Endothelial cell of umbilical vein (primary cell): ENCODE results near the gene FARP1. TPM values are rescaled to one million over a fixed set of nuclear protein-coding genes. Genes with fewer than 3 reads are reported as not detected.

ENCODE experiments used
- BruUV-seq: library from RNA; stranded (reverse); fragments of 400-500 nt; replicated peaks from 2 replicates; lab custom pipeline; 2021; lab: Mats Ljungman, UMichigan
- CTCF ChIA-PET: fragments of 300-600, 350-600 bp; sonication (Branson Sonifier 250); formaldehyde crosslinking; loops from one replicate; lab custom pipeline; 2021; ENCODE audit warnings: antibody characterized with exemption, inconsistent platforms; lab: Charles Lee
- POLR2A ChIA-PET: fragments of 300-600, 350-600 bp; sonication (Branson Sonifier 250); formaldehyde crosslinking; loops from one replicate; lab custom pipeline; 2021; ENCODE audit warnings: antibody characterized with exemption, inconsistent platforms; lab: Charles Lee
- DNase-seq: peaks from one replicate; pipeline ENCODE4 v3.0.0-alpha.2; 2011; ENCODE audit warnings: low read depth, low spot score
- FAIRE-seq: peaks from 2 replicates; lab custom pipeline; 2011; peaks lifted over from hg19 to GRCh38; lab: Jason Lieb, UNC
- H2AFZ ChIP-seq: 2 replicates; pipeline ENCODE4 v1.6.0; 2012; ENCODE audit warnings: low read depth, low read length, control low read depth, inconsistent platforms
- H3K27ac ChIP-seq: 2 replicates; pipeline ENCODE4 v1.5.1; 2011; ENCODE audit warnings: low read depth, mild to moderate bottlenecking, control low read depth, low read length, moderate library complexity; ENCODE audit not compliant: insufficient read depth
- H3K27me3 ChIP-seq, 2 experiments: 2 replicates each; pipeline versions ENCODE4 v1.6.0 to v1.6.1; 2011; ENCODE audit warnings: low read length in 2 of 2, mixed read lengths in 1 of 2; ENCODE audit not compliant: control insufficient read depth in 2 of 2, insufficient read depth in 2 of 2
- H3K36me3 ChIP-seq, 2 experiments: 2 replicates in 1 of 2; 3 replicates in 1 of 2; pipeline ENCODE4 v1.5.1; 2011; ENCODE audit warnings: low read length in 2 of 2, mild to moderate bottlenecking in 1 of 2, moderate library complexity in 1 of 2; ENCODE audit not compliant: control insufficient read depth in 2 of 2, insufficient read depth in 2 of 2; ENCODE audit errors: extremely low read depth in 1 of 2
- H3K4me1 ChIP-seq: 3 replicates; pipeline ENCODE4 v1.5.1; 2011; ENCODE audit warnings: mild to moderate bottlenecking, low read length; ENCODE audit not compliant: control insufficient read depth, insufficient read depth; ENCODE audit errors: extremely low read depth
- H3K4me2 ChIP-seq: 2 replicates; pipeline ENCODE4 v1.6.1; 2011; ENCODE audit warnings: low read length, control low read depth, mixed read lengths; ENCODE audit not compliant: insufficient read depth
- H3K4me3 ChIP-seq, 3 experiments: fragments of 200-600 bp in 1 of 3; sonication (generic), shearing (Covaris generic) in 1 of 3; replicated peaks in 1 of 3; 2 replicates each; pipeline ENCODE4 v1.5.1; 2011 to 2016; ENCODE audit warnings: control low read depth in 3 of 3, low read length in 3 of 3, mild to moderate bottlenecking in 2 of 3, inconsistent platforms in 1 of 3, low read depth in 1 of 3, moderate library complexity in 1 of 3; ENCODE audit not compliant: insufficient read depth in 1 of 3
- H3K79me2 ChIP-seq: 2 replicates; pipeline ENCODE4 v1.6.0; 2012; ENCODE audit warnings: low read length, inconsistent platforms; ENCODE audit not compliant: control insufficient read depth, insufficient read depth
- H3K9ac ChIP-seq: replicated peaks from 2 replicates; pipeline ENCODE3; 2011; ENCODE audit warnings: low read length, control low read depth; ENCODE audit not compliant: insufficient read depth; ENCODE audit errors: extremely low read depth
- H3K9me1 ChIP-seq: replicated peaks from 3 replicates; pipeline ENCODE4 v1.6.0; 2011; ENCODE audit warnings: mild to moderate bottlenecking, low read length; ENCODE audit not compliant: control insufficient read depth, insufficient read depth; ENCODE audit errors: extremely low read depth
- H3K9me3 ChIP-seq: replicated peaks from 2 replicates; pipeline ENCODE4 v1.5.1; 2012; ENCODE audit warnings: low read length, inconsistent platforms; ENCODE audit not compliant: control insufficient read depth, insufficient read depth
- H4K20me1 ChIP-seq: replicated peaks from 2 replicates; pipeline ENCODE3; 2011; ENCODE audit warnings: mild to moderate bottlenecking, low read length; ENCODE audit not compliant: control insufficient read depth, insufficient read depth; ENCODE audit errors: extremely low read depth
- EZH2 ChIP-seq: IDR thresholded peaks from 2 replicates; pipeline ENCODE4 v1.6.1; 2012; ENCODE audit warnings: borderline replicate concordance, low read depth, mild to moderate bottlenecking, moderate library complexity, low read length, inconsistent platforms; ENCODE audit not compliant: severe bottlenecking
- FOS ChIP-seq: IDR thresholded peaks from 2 replicates; pipeline ENCODE4 v1.6.1; 2011; ENCODE audit warnings: mild to moderate bottlenecking, low read length, moderate library complexity, borderline replicate concordance; ENCODE audit not compliant: insufficient read depth
- GATA2 ChIP-seq: IDR thresholded peaks from 2 replicates; pipeline ENCODE4 v1.7.0; 2011; ENCODE audit warnings: low read depth, mild to moderate bottlenecking, moderate library complexity, mixed read lengths, low read length; ENCODE audit not compliant: insufficient read length, insufficient read depth
- JUN ChIP-seq: IDR thresholded peaks from 2 replicates; pipeline ENCODE4 v1.6.1; 2011; ENCODE audit warnings: borderline replicate concordance, low read depth; ENCODE audit not compliant: insufficient read length, insufficient read depth
- MYC ChIP-seq: IDR thresholded peaks from one replicate; pipeline ENCODE4 v1.6.1; 2011; ENCODE audit warnings: mild to moderate bottlenecking, low read depth, low read length
- POLR2A ChIP-seq: IDR thresholded peaks from 2 replicates; pipeline ENCODE4 v1.6.1; 2012; ENCODE audit warnings: low read depth, mild to moderate bottlenecking, control low read depth, low read length
- POLR2AphosphoS5 ChIP-seq: IDR thresholded peaks from 2 replicates; pipeline ENCODE4 v1.6.1; 2012; ENCODE audit warnings: low read depth, mild to moderate bottlenecking, control low read depth, low read length, moderate library complexity; ENCODE audit not compliant: insufficient read depth
- dilution Hi-C: fragments of 300-500 bp; cut with MboI; formaldehyde crosslinking; loops from one replicate; pipeline ENCODE4 v1.15.0; 2019; ENCODE audit warnings: low sequenced_read_pairs; ENCODE audit not compliant: extremely low pct_ligation_motif_present
- intact Hi-C: fragments of 100-400 bp; cut with micrococcal nuclease; formaldehyde crosslinking; loops from one replicate; pipeline ENCODE4 v1.10.0; 2022
- polyA plus RNA-seq, 4 experiments: library from polyadenylated mRNA; depleted of rRNA in 3 of 4; stranded (reverse) in 3 of 4; unstranded in 1 of 4; fragments of >200 nt; gene quantifications; 2 replicates each; pipeline versions ENCODE4 v1.2.1 to v1.2.3, GENCODE V29; 2011 to 2012; ENCODE audit warnings: missing spikeins in 1 of 4
- total RNA-seq: library from RNA; stranded (reverse); gene quantifications from 2 replicates; pipeline ENCODE4 v1.2.3, GENCODE V29; 2021
- TF ChIP-seq, protein P1 (sequence below): IDR thresholded peaks from 2 replicates; pipeline ENCODE4 v1.6.1; 2011; ENCODE audit not compliant: insufficient read depth, insufficient read length
- TF ChIP-seq, protein P2 (sequence below), 2 donors: IDR thresholded peaks; 1 replicate in 1 of 2; 2 replicates in 1 of 2; pipeline ENCODE4 v1.5.1; 2011; ENCODE audit warnings: low read length in 2 of 2, mild to moderate bottlenecking in 2 of 2, moderate library complexity in 2 of 2, control low read depth in 1 of 2, inconsistent platforms in 1 of 2, low read depth in 1 of 2; ENCODE audit not compliant: insufficient read depth in 1 of 2; ENCODE audit errors: extremely low read depth in 1 of 2

FARP1 gene
- total and polyA plus RNA-seq, 2 donors (not counting 3 experiments of a cell fraction or from before 2014, with no cell fraction given), result 19.0 to 77.7 TPM

DNA sequence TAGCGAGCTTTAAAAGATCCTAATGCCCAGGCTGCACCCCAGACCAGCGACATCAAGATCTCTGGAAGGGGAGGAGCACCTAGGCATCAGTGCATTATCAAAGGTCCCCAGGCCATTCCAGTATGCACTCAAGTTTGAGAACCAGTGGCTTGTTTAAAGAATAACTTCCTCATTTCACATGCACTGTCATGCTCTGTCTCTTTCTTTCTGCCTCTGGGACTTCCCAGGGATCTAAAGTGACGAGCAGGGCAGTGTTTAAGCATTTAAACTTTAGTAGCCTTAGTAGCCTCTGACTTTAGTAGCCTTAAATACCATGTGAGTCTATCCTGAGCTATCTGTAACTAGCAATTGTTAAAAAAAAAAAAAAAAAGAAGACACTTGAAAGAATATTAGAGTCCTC, 8.9 kb upstream of the FARP1 start:
- ChIA-PET POLR2A (no interaction called here), CTCF (no interaction called here)
- no peak overlapping the region for H2AFZ ChIP-seq
- H3K4me3 ChIP-seq, result no peak overlapping the region
- dilution Hi-C loops (no loop called here), intact Hi-C loops (no loop called here)
- no peak overlapping the region for H3K27ac ChIP-seq
- H3K4me2 ChIP-seq, result no peak overlapping the region
- no peak for TF ChIP-seq EZH2
- TF ChIP-seq POLR2A, result no peak
- TF ChIP-seq POLR2AphosphoS5, result no peak
- H4K20me1 ChIP-seq, result no peaks in the 10 kb centered on the region
- no TSS peak for BruUV-seq
- no peaks in the 10 kb centered on the region for H3K4me1 ChIP-seq
- no peaks in the 10 kb centered on the region for H3K9me1 ChIP-seq
- no peak overlapping the region for H3K9ac ChIP-seq
- H3K9me3 ChIP-seq, result no peaks in the 10 kb centered on the region
- peaks cover 4 to 9% of the 10 kb centered on the region in 2 experiments for H3K27me3 ChIP-seq
- no peaks in the 10 kb centered on the region for H3K79me2 ChIP-seq
- FAIRE-seq (no peak), DNase-seq (no peak)
- H3K36me3 ChIP-seq, result no peaks in the 10 kb centered on the region

DNA sequence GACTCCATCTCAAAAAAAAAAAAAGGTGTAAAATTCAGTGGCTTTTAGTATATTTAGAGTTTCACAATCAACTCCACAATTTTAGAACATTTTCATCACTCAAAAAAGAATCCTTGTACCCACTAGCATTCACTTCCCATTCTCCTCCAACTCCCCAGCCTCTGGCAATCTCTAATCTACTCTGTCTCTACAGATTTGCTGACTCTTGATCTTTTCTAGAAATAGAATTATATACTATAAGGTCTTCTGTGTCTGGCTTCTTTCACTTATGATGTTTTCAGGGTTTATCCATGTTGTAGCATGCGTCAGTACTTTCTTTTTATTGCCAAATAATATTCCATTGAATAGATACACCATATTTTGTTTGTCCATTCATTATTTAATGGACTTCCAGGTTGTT, 8.0 kb upstream of the FARP1 start:
- DNase-seq, result no peak
- Histone ChIP-seq H3K9ac (no peak overlapping the region), H4K20me1 (no peaks in the 10 kb centered on the region), H3K4me3 (no peak overlapping the region), H3K36me3 (no peaks in the 10 kb centered on the region), H3K4me1 (no peaks in the 10 kb centered on the region), H3K79me2 (no peaks in the 10 kb centered on the region), H2AFZ (no peak overlapping the region), H3K9me1 (no peaks in the 10 kb centered on the region), H3K9me3 (no peaks in the 10 kb centered on the region), H3K4me2 (no peak overlapping the region), H3K27me3 (peaks cover 7 to 9% of the 10 kb centered on the region in 2 experiments), H3K27ac (no peak overlapping the region)
- no peak for TF ChIP-seq MYC
- TF ChIP-seq EZH2, result no peak
- TF ChIP-seq, protein P1, sequence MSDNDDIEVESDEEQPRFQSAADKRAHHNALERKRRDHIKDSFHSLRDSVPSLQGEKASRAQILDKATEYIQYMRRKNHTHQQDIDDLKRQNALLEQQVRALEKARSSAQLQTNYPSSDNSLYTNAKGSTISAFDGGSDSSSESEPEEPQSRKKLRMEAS, result no peak
- no peak for TF ChIP-seq GATA2
- TF ChIP-seq, protein P2, sequence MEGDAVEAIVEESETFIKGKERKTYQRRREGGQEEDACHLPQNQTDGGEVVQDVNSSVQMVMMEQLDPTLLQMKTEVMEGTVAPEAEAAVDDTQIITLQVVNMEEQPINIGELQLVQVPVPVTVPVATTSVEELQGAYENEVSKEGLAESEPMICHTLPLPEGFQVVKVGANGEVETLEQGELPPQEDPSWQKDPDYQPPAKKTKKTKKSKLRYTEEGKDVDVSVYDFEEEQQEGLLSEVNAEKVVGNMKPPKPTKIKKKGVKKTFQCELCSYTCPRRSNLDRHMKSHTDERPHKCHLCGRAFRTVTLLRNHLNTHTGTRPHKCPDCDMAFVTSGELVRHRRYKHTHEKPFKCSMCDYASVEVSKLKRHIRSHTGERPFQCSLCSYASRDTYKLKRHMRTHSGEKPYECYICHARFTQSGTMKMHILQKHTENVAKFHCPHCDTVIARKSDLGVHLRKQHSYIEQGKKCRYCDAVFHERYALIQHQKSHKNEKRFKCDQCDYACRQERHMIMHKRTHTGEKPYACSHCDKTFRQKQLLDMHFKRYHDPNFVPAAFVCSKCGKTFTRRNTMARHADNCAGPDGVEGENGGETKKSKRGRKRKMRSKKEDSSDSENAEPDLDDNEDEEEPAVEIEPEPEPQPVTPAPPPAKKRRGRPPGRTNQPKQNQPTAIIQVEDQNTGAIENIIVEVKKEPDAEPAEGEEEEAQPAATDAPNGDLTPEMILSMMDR (IDR thresholded peaks at IDR 0.05; ENCODE audit: extremely low read depth in 1 of 2, insufficient read depth in 1 of 2, low read depth in 1 of 2, low read length in 2 of 2), result no peak
- no peak for TF ChIP-seq FOS
- no peak for TF ChIP-seq POLR2A
- TF ChIP-seq JUN, result no peak
- no peak for TF ChIP-seq POLR2AphosphoS5
- ChIA-PET CTCF (no interaction called here), POLR2A (no interaction called here)
- FAIRE-seq, result no peak
- intact Hi-C loops, result no loop called here
- dilution Hi-C loops, result no loop called here
- BruUV-seq, result no TSS peak
